Measurements from ENCODE around the gene TNFSF13.

- TF ChIP-seq, protein P1, sequence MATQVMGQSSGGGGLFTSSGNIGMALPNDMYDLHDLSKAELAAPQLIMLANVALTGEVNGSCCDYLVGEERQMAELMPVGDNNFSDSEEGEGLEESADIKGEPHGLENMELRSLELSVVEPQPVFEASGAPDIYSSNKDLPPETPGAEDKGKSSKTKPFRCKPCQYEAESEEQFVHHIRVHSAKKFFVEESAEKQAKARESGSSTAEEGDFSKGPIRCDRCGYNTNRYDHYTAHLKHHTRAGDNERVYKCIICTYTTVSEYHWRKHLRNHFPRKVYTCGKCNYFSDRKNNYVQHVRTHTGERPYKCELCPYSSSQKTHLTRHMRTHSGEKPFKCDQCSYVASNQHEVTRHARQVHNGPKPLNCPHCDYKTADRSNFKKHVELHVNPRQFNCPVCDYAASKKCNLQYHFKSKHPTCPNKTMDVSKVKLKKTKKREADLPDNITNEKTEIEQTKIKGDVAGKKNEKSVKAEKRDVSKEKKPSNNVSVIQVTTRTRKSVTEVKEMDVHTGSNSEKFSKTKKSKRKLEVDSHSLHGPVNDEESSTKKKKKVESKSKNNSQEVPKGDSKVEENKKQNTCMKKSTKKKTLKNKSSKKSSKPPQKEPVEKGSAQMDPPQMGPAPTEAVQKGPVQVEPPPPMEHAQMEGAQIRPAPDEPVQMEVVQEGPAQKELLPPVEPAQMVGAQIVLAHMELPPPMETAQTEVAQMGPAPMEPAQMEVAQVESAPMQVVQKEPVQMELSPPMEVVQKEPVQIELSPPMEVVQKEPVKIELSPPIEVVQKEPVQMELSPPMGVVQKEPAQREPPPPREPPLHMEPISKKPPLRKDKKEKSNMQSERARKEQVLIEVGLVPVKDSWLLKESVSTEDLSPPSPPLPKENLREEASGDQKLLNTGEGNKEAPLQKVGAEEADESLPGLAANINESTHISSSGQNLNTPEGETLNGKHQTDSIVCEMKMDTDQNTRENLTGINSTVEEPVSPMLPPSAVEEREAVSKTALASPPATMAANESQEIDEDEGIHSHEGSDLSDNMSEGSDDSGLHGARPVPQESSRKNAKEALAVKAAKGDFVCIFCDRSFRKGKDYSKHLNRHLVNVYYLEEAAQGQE (IDR thresholded peaks at IDR 0.05; ENCODE audit: borderline replicate concordance): no peak
- TF ChIP-seq, protein P2, sequence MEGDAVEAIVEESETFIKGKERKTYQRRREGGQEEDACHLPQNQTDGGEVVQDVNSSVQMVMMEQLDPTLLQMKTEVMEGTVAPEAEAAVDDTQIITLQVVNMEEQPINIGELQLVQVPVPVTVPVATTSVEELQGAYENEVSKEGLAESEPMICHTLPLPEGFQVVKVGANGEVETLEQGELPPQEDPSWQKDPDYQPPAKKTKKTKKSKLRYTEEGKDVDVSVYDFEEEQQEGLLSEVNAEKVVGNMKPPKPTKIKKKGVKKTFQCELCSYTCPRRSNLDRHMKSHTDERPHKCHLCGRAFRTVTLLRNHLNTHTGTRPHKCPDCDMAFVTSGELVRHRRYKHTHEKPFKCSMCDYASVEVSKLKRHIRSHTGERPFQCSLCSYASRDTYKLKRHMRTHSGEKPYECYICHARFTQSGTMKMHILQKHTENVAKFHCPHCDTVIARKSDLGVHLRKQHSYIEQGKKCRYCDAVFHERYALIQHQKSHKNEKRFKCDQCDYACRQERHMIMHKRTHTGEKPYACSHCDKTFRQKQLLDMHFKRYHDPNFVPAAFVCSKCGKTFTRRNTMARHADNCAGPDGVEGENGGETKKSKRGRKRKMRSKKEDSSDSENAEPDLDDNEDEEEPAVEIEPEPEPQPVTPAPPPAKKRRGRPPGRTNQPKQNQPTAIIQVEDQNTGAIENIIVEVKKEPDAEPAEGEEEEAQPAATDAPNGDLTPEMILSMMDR (IDR thresholded peaks at IDR 0.05; ENCODE audit: poor library complexity, severe bottlenecking): no peak
- no peak for TF ChIP-seq TAF1 (IDR thresholded peaks at IDR 0.05; ENCODE audit: low read depth)
- no peak for TF ChIP-seq EZH2 (IDR thresholded peaks at IDR 0.05; ENCODE audit: borderline replicate concordance, insufficient read depth, low read length, poor library complexity, severe bottlenecking)
- no peak for TF ChIP-seq SMC3 (conservative IDR thresholded peaks at IDR 0.05; ENCODE audit: poor library complexity)
- TF ChIP-seq MXI1 (conservative IDR thresholded peaks at IDR 0.05; ENCODE audit: poor library complexity, severe bottlenecking): no peak
- no peak for TF ChIP-seq EP300 (conservative IDR thresholded peaks at IDR 0.05; ENCODE audit: poor library complexity, severe bottlenecking)
- TF ChIP-seq POLR2AphosphoS5 (IDR thresholded peaks at IDR 0.05): no peak
- no peak for TF ChIP-seq RAD21 (conservative IDR thresholded peaks at IDR 0.05)
Measured at GRCh38 chr17:7588553-7589203, 30.1 kb downstream of the TNFSF13 start.
